ENCODE data around the gene STPG3. TPM values are rescaled to one million over a fixed set of nuclear protein-coding genes. Genes with fewer than 3 reads are reported as not detected.

Gene STPG3
- total RNA-seq, 5 donors from 2014 or later (not counting 1 experiment from before 2014, with no cell fraction given): 0.54 TPM; not detected in 4

DNA sequence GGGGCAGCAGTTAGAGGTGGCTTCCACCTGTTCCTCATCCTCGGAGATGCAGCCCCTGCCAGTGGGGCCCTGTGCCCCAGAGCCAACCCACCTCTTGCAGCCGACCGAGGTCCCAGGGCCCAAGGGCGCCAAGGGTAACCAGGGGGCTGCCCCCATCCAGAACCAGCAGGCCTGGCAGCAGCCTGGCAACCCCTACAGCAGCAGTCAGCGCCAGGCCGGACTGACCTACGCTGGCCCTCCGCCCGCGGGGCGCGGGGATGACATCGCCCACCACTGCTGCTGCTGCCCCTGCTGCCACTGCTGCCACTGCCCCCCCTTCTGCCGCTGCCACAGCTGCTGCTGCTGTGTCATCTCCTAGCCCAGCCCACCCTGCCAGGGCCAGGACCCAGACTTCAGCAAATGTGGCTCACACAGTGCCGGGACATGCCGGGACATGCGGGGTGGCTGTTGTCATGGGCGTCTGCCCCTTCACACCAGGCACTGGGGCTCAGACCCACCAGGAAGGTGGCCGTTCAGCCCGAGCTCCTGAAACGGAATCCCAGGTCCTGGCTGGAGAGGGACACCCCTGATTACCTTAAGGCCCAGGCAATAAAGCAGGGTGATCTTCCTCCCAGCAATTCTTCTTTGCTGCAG is 25.3 kb upstream of the STPG3 start:
- Mint-ChIP-seq H3K4me1 (peaks cover 6 to 8% (median 7%) of the 10 kb centered on the region in 3 donors), H3K27me3 (peaks cover 4 to 6% of the 10 kb centered on the region in 2 donors), H3K27ac (no peak overlapping the region), H3K36me3 (no peaks in the 10 kb centered on the region), H3K4me3 (no peak overlapping the region), H3K9me3 (no peaks in the 10 kb centered on the region)
- Histone ChIP-seq H3K36me3 (ENCODE audit: control insufficient read depth in 2 of 2, extremely low read depth in 1 of 2, insufficient read depth in 1 of 2, low read length in 1 of 2) (no peaks in the 10 kb centered on the region), H3K4me1 (ENCODE audit: control insufficient read depth in 1 of 2, extremely low read depth in 1 of 2, insufficient read depth in 2 of 2, low read length in 2 of 2) (peaks cover 2 to 37% of the 10 kb centered on the region in 2 experiments), H3K27ac (ENCODE audit: low read length) (no peak overlapping the region), H3K9me3 (no peaks in the 10 kb centered on the region), H3K27me3 (replicated peaks in 1 of 2; ENCODE audit: control insufficient read depth in 2 of 2, extremely low read depth in 1 of 2, insufficient read depth in 2 of 2, low read length in 1 of 2) (peaks cover 0 to 45% of the 10 kb centered on the region in 2 experiments), H3K4me3 (ENCODE audit: control insufficient read depth in 1 of 2, extremely low read depth in 1 of 2, low read length in 1 of 2) (no peak overlapping the region)
- POLR2A ChIA-PET: interaction anchor here in 1 of 2 donors (0.5 to 1.2 kb wide), 2 partner anchors 15 to 175 kb away, joined by 4 to 7 read pairs; partner anchors contain the start of gene TUBB4B
- CTCF ChIA-PET: interaction anchor here in 1 of 2 donors (1.1 to 2.5 kb wide), 2 partner anchors 130 to 179 kb away, joined by 4 to 7 read pairs; no protein-coding TSS in a partner anchor
- no peak for ATAC-seq (replicated peaks in 1 of 4)
- WGBS (ENCODE audit: insufficient coverage): 85% methylated on average over 19 of the region's 21 CpGs
- DNase-seq: no peak

DNA sequence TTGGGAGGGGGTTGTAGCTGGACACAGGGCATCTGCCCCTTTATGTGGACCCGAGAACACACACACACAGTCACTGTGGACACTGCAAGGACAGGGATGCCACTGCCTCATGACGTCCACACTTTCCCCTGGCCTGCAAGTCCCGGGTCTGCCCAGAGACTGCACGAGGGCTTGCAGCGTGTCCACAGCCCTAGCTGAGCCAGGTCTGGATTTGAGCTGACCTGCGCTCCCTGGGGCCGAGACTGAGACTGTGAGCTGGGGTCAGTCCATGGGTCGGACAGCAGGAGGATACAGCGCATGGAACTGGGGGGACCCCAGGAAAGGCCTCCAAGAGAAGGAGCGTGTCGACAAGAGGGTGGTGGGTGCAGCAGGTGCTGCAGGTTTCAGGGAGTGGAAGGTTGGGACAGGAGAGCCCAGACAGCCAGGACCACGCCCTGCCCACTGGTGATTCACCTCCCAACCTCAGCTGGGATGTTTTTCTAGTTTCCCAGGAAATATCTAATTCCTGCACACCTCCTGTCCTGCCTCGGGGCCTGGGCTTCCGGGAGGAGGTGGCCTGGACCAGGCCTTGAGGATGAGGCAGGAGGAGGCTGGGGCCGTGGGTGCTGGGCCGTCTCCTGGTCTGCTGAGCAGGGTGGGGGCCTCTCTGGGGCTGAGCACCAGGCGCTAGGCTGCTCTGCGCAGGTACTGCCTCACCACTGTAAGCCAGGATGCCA is 24.6 kb upstream of the STPG3 start:
- Mint-ChIP-seq H3K27ac (no peak overlapping the region), H3K9me3 (no peaks in the 10 kb centered on the region), H3K36me3 (no peaks in the 10 kb centered on the region), H3K4me1 (peaks cover 6 to 8% (median 7%) of the 10 kb centered on the region in 3 donors), H3K27me3 (peaks cover 4 to 10% of the 10 kb centered on the region in 2 donors), H3K4me3 (no peak overlapping the region)
- H3K36me3 ChIP-seq (ENCODE audit: control insufficient read depth in 2 of 2, extremely low read depth in 1 of 2, insufficient read depth in 1 of 2, low read length in 1 of 2): no peaks in the 10 kb centered on the region
- POLR2A ChIA-PET: no interaction called here
- no peaks in the 10 kb centered on the region for H3K9me3 ChIP-seq
- peaks cover 0 to 50% of the 10 kb centered on the region in 2 experiments for H3K27me3 ChIP-seq (replicated peaks in 1 of 2; ENCODE audit: control insufficient read depth in 2 of 2, extremely low read depth in 1 of 2, insufficient read depth in 2 of 2, low read length in 1 of 2)
- WGBS (ENCODE audit: insufficient coverage): 84% methylated on average over 18 of the region's 18 CpGs
- ATAC-seq (replicated peaks in 1 of 4): no peak
- DNase-seq: no peak
- CTCF ChIA-PET: interaction anchor here in 1 of 2 donors (2.5 kb wide), 1 partner anchor 180 kb away, joined by 7 read pairs; no protein-coding TSS in a partner anchor
- H3K4me3 ChIP-seq (ENCODE audit: control insufficient read depth in 1 of 2, extremely low read depth in 1 of 2, low read length in 1 of 2): no peak overlapping the region
- no peak overlapping the region for H3K27ac ChIP-seq (ENCODE audit: low read length)
- H3K4me1 ChIP-seq (ENCODE audit: control insufficient read depth in 1 of 2, extremely low read depth in 1 of 2, insufficient read depth in 2 of 2, low read length in 2 of 2): peaks cover 2 to 36% of the 10 kb centered on the region in 2 experiments

DNA sequence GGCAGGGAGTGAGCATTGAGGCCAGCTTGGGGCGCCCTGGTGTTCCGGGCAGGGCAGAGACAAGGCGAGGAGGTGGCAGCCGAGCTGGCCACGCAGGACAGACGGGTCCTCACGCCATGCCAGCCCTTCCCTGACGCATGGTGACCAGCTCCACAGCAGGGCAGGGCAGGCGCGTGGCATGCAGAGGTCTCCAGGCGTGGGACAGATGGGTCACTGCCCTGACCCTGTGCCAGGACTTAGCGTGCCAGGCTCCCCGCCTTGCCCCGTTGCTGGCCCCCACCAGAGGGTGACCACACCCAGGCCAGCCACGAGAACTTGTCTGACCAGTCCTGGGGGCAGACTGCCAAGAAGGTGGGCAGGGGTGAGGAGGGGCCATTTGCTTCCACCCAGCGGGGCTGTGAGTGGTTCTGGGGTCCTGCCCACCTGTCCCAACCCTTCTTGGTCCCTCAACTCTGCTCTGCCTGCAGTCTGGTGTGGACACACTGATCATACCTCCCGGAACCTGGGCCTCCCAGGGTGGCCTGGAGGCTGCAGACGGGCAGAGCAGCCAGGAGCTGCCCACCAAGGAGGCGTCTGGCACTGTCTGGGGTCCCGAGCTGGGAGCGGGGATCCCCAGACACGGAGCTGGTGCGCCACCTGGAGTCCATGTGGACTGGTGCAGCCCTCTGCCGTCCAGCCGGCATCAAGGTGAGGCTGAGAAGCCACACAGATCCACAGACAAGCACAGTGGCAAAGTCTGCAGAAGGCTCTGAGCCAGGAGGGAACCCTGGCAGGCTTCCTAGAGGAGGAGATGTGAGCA is 23.8 kb upstream of the STPG3 start, which contains the start of gene RNF224:
Gene RNF224 (plus strand): TSS at position 449 of the 799 bp plus-strand sequence. CDS start 834 bp downstream, outside the sequence.
- WGBS (ENCODE audit: insufficient coverage): 52% methylated on average over 24 of the region's 25 CpGs
- no peak within 1 kb of the TSS for H3K27ac Mint-ChIP-seq
- Histone ChIP-seq H3K4me1 (ENCODE audit: control insufficient read depth in 1 of 2, extremely low read depth in 1 of 2, insufficient read depth in 2 of 2, low read length in 2 of 2) (peaks cover 2 to 32% of the 10 kb centered on the region in 2 experiments), H3K36me3 (ENCODE audit: control insufficient read depth in 2 of 2, extremely low read depth in 1 of 2, insufficient read depth in 1 of 2, low read length in 1 of 2) (no peaks in the 10 kb centered on the region), H3K4me3 (ENCODE audit: control insufficient read depth in 1 of 2, extremely low read depth in 1 of 2, low read length in 1 of 2) (no peak within 1 kb of the TSS), H3K27ac (ENCODE audit: low read length) (no peak within 1 kb of the TSS), H3K9me3 (no peaks in the 10 kb centered on the region), H3K27me3 (replicated peaks in 1 of 2; ENCODE audit: control insufficient read depth in 2 of 2, extremely low read depth in 1 of 2, insufficient read depth in 2 of 2, low read length in 1 of 2) (peaks cover 0 to 57% of the 10 kb centered on the region in 2 experiments)
- H3K4me1 Mint-ChIP-seq: peaks cover 6 to 8% (median 7%) of the 10 kb centered on the region in 3 donors
- H3K4me3 Mint-ChIP-seq: no peak within 1 kb of the TSS
- ATAC-seq (replicated peaks in 1 of 4) (peak; percentile 28 to 44 (median 32)), DNase-seq (peak; percentile 48 to 89 (median 74))
- peaks cover 4 to 12% of the 10 kb centered on the region in 2 donors for H3K27me3 Mint-ChIP-seq
- POLR2A ChIA-PET: no interaction called here
- CTCF ChIA-PET: interaction anchor here in 1 of 2 donors (0.7 to 2.5 kb wide), 3 partner anchors 12 to 181 kb away, joined by 3 to 8 read pairs (median 7); no protein-coding TSS in a partner anchor
- H3K9me3 Mint-ChIP-seq: no peaks in the 10 kb centered on the region
- no peaks in the 10 kb centered on the region for H3K36me3 Mint-ChIP-seq

DNA sequence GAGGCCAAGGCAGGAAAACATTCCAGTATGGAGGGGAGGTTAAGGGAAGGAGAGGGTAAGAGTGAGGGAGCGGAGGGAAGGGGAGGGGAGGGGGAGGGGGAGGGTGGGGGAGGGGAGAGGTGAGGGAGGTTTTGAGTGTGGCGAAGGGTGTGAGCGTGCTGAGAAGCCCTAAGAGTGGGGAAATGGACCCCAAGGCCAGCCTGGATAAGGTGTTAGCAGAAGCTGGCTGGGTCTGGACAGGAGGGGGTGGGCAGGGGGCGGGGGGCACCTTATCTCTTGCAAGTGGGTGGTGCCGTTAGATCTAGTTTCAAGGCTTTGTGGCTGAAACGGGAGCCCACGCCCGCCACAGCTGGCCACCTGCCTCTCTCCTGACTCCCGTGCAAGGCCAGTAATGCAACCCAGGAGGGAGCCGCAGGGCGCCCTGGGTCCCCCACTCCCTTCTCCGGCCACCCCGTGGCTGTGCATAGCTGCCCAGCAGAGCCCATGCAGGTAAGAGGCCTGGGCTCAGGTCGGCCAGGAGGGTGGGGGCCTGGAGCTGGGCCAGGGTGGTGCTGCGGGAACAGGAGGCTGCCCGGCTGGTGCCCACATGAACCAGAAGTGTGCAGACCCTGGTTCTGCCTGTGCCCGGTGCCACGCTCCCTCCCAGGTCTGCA is 23.1 kb upstream of the STPG3 start:
- DNase-seq (no peak), ATAC-seq (replicated peaks in 1 of 4) (no peak)
- 41% methylated on average over 14 of the region's 18 CpGs for WGBS (ENCODE audit: insufficient coverage)
- H3K27me3 Mint-ChIP-seq: peaks cover 4 to 12% of the 10 kb centered on the region in 2 donors
- ChIA-PET POLR2A (no interaction called here), CTCF (interaction anchor here in 1 of 2 donors (1.7 to 2.5 kb wide), 2 partner anchors 132 to 181 kb away, joined by 7 to 8 read pairs; no protein-coding TSS in a partner anchor)
- peaks cover 6% of the 10 kb centered on the region in 3 donors for H3K4me1 Mint-ChIP-seq
- H3K4me3 Mint-ChIP-seq: no peak overlapping the region
- H3K9me3 ChIP-seq: no peaks in the 10 kb centered on the region
- H3K27ac Mint-ChIP-seq: no peak overlapping the region
- no peaks in the 10 kb centered on the region for H3K36me3 Mint-ChIP-seq
- H3K4me1 ChIP-seq (ENCODE audit: control insufficient read depth in 1 of 2, extremely low read depth in 1 of 2, insufficient read depth in 2 of 2, low read length in 2 of 2): peaks cover 0 to 24% of the 10 kb centered on the region in 2 experiments
- H3K4me3 ChIP-seq (ENCODE audit: control insufficient read depth in 1 of 2, extremely low read depth in 1 of 2, low read length in 1 of 2): no peak overlapping the region
- H3K27ac ChIP-seq (ENCODE audit: low read length): no peak overlapping the region
- peaks cover 0 to 62% of the 10 kb centered on the region in 2 experiments for H3K27me3 ChIP-seq (replicated peaks in 1 of 2; ENCODE audit: control insufficient read depth in 2 of 2, extremely low read depth in 1 of 2, insufficient read depth in 2 of 2, low read length in 1 of 2)
- H3K36me3 ChIP-seq (ENCODE audit: control insufficient read depth in 2 of 2, extremely low read depth in 1 of 2, insufficient read depth in 1 of 2, low read length in 1 of 2): no peaks in the 10 kb centered on the region
- H3K9me3 Mint-ChIP-seq: no peaks in the 10 kb centered on the region

DNA sequence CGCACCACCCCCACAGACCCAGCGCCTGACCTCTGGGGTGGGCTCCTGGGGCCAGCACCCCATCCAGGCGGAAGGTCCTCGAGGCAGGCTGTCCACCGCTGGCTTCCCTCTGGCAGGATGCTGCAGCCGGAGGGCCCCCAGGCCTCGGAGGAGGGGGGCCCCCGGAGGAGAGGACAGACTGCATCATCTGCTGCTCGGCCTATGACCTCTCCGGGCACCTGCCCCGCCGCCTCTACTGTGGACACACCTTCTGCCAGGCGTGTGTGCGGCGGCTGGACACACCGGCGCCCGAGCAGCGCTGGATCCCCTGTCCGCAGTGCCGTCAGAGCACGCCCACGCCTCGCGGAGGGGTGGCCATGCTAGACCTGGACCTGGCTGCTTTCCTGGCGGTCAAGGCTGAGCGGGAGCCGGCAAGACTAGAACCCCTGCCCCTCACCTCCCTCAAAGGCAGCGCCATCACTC is 22.5 kb upstream of the STPG3 start:
- POLR2A ChIA-PET: no interaction called here

More for the DNA sequence above, 22.5 kb upstream of the STPG3 start:
- Mint-ChIP-seq H3K4me3 (no peak overlapping the region), H3K27ac (no peak overlapping the region), H3K27me3 (peaks cover 4 to 12% of the 10 kb centered on the region in 2 donors), H3K36me3 (no peaks in the 10 kb centered on the region), H3K9me3 (no peaks in the 10 kb centered on the region), H3K4me1 (peaks cover 4 to 6% (median 5%) of the 10 kb centered on the region in 3 donors)
- Histone ChIP-seq H3K27ac (ENCODE audit: low read length) (no peak overlapping the region), H3K36me3 (ENCODE audit: control insufficient read depth in 2 of 2, extremely low read depth in 1 of 2, insufficient read depth in 1 of 2, low read length in 1 of 2) (no peaks in the 10 kb centered on the region), H3K27me3 (replicated peaks in 1 of 2; ENCODE audit: control insufficient read depth in 2 of 2, extremely low read depth in 1 of 2, insufficient read depth in 2 of 2, low read length in 1 of 2) (peaks cover 0 to 67% of the 10 kb centered on the region in 2 experiments), H3K9me3 (no peaks in the 10 kb centered on the region), H3K4me1 (ENCODE audit: control insufficient read depth in 1 of 2, extremely low read depth in 1 of 2, insufficient read depth in 2 of 2, low read length in 2 of 2) (peaks cover 0 to 20% of the 10 kb centered on the region in 2 experiments), H3K4me3 (ENCODE audit: control insufficient read depth in 1 of 2, extremely low read depth in 1 of 2, low read length in 1 of 2) (no peak overlapping the region)
- WGBS (ENCODE audit: insufficient coverage): 75% methylated on average over 24 of the region's 29 CpGs
- DNase-seq (no peak), ATAC-seq (replicated peaks in 1 of 4) (no peak)
- CTCF ChIA-PET: interaction anchor here in 1 of 2 donors (1.7 kb wide), 1 partner anchor 133 kb away, joined by 8 read pairs; no protein-coding TSS in a partner anchor
